Colonic mucosa (tissue), 4 donors: ENCODE measurements around the gene ARHGAP12. TPM values are rescaled to one million over a fixed set of nuclear protein-coding genes. Genes with fewer than 3 reads are reported as not detected.
A peak's percentile ranks its signal among the peaks of the same experiment; 100 is the strongest.

Experiments
- DNase-seq: peaks from one replicate; pipeline ENCODE4 v3.0.0-alpha.2; 2020
- H3K27ac ChIP-seq: fragments of 200-600 bp; one replicate; pipeline ENCODE4 v1.8.0; 2021
- H3K27me3 ChIP-seq: fragments of 200-600 bp; one replicate; pipeline ENCODE4 v1.8.0; 2021
- H3K36me3 ChIP-seq: fragments of 200-600 bp; one replicate; pipeline ENCODE4 v1.8.0; 2021
- H3K4me1 ChIP-seq: fragments of 200-600 bp; one replicate; pipeline ENCODE4 v1.8.0; 2021; ENCODE audit warnings: mild to moderate bottlenecking
- H3K4me3 ChIP-seq: fragments of 200-600 bp; one replicate; pipeline ENCODE4 v1.8.0; 2021
- H3K9ac ChIP-seq, 2 donors: one replicate each; pipeline ENCODE4 v1.7.0; 2013; ENCODE audit warnings: control low read depth in 2 of 2, low read depth in 2 of 2, low read length in 2 of 2
- H3K9me3 ChIP-seq: fragments of 200-600 bp; one replicate; pipeline ENCODE4 v1.8.0; 2021
- CTCF ChIP-seq: fragments of 200-600 bp; IDR thresholded peaks from one replicate; pipeline ENCODE4 v1.8.0; 2022; ENCODE audit warnings: antibody characterized with exemption, mild to moderate bottlenecking
- intact Hi-C: fragments of 100-400 bp; cut with DNase I; formaldehyde crosslinking; loops from one replicate; pipeline ENCODE4 v1.14.1; 2022
- total RNA-seq, 2 donors: library from RNA; stranded (reverse); fragmentation: NEBNext Ultra II Directional in 1 of 2; extraction: Animal tissue kit (Norgen Biotek cat#: 25700) in 1 of 2; gene quantifications; one replicate each; pipeline ENCODE4 v1.2.1, GENCODE V29; 2021
- donor health status: healthy.
- donor health status: DM: no; HTN: no; CAD: no.
- donor health status: DM: no; HTN: no; CAD: no.

The ARHGAP12 gene
- total RNA-seq, 2 donors from 2014 or later = 25.1 to 43.9 TPM

GRCh38 chr10:31760674-31761081, 168.0 kb downstream of the ARHGAP12 start:
- H3K9me3 ChIP-seq = no peaks in the 10 kb centered on the region
- no peaks in the 10 kb centered on the region for H3K4me1 ChIP-seq
- H3K36me3 ChIP-seq = no peaks in the 10 kb centered on the region
- TF ChIP-seq CTCF = no peak
- peak overlapping the region; percentile 74 for H3K27ac ChIP-seq
- peak overlapping the region; percentile 21 for H3K4me3 ChIP-seq
- no peaks in the 10 kb centered on the region for H3K27me3 ChIP-seq
- H3K9ac ChIP-seq = peak overlapping the region; percentile 4 to 69
- intact Hi-C loops = no loop called here
- DNase-seq = no peak

- Histone ChIP-seq H3K4me1 (no peaks in the 10 kb centered on the region), H3K27me3 (no peaks in the 10 kb centered on the region), H3K27ac (peak overlapping the region; percentile 97), H3K4me3 (peak overlapping the region; percentile 83), H3K36me3 (no peaks in the 10 kb centered on the region), H3K9me3 (no peaks in the 10 kb centered on the region), H3K9ac (peak overlapping the region; percentile 87 to 89)
- intact Hi-C loops = loop anchor here (10.0 kb wide), 1 partner anchor 155 kb away; no protein-coding TSS in a partner anchor
- peak; percentile 96 for DNase-seq
- no peak for TF ChIP-seq CTCF
Measured at GRCh38 chr10:31759799-31760626, 168.6 kb downstream of the ARHGAP12 start.

GRCh38 chr10:31759124-31759798, 169.4 kb downstream of the ARHGAP12 start:
- peak overlapping the region; percentile 83 for H3K4me3 ChIP-seq
- intact Hi-C loops = loop anchor here (10.0 kb wide), 1 partner anchor 154 kb away; no protein-coding TSS in a partner anchor
- DNase-seq = peak; percentile 83
- H3K36me3 ChIP-seq = no peaks in the 10 kb centered on the region
- H3K4me1 ChIP-seq = no peaks in the 10 kb centered on the region
- peak overlapping the region; percentile 87 to 89 for H3K9ac ChIP-seq
- TF ChIP-seq CTCF = no peak
- H3K27ac ChIP-seq = peak overlapping the region; percentile 97
- H3K9me3 ChIP-seq = no peaks in the 10 kb centered on the region
- no peaks in the 10 kb centered on the region for H3K27me3 ChIP-seq

GRCh38 chr10:31758495-31758894, 170.1 kb downstream of the ARHGAP12 start:
- H3K27me3 ChIP-seq = no peaks in the 10 kb centered on the region
- no peaks in the 10 kb centered on the region for H3K4me1 ChIP-seq
- no peak overlapping the region for H3K9ac ChIP-seq
- H3K36me3 ChIP-seq = no peaks in the 10 kb centered on the region
- intact Hi-C loops = loop anchor here (10.0 kb wide), 1 partner anchor 154 kb away; no protein-coding TSS in a partner anchor
- no peak overlapping the region for H3K4me3 ChIP-seq
- peak overlapping the region; percentile 97 for H3K27ac ChIP-seq
- DNase-seq = no peak
- no peak for TF ChIP-seq CTCF
- no peaks in the 10 kb centered on the region for H3K9me3 ChIP-seq

- no peaks in the 10 kb centered on the region for H3K4me1 ChIP-seq
- DNase-seq = no peak
- TF ChIP-seq CTCF = no peak
- H3K36me3 ChIP-seq = no peaks in the 10 kb centered on the region
- no peak overlapping the region for H3K4me3 ChIP-seq
- intact Hi-C loops = loop anchor here (10.0 kb wide), 1 partner anchor 153 kb away; no protein-coding TSS in a partner anchor
- H3K27me3 ChIP-seq = no peaks in the 10 kb centered on the region
- peak overlapping the region; percentile 10 for H3K27ac ChIP-seq
- H3K9me3 ChIP-seq = no peaks in the 10 kb centered on the region
- no peak overlapping the region for H3K9ac ChIP-seq
Measured at GRCh38 chr10:31757831-31758230, 170.8 kb downstream of the ARHGAP12 start.
